GM18858 (cell line): ENCODE measurements around the gene TMEM138.

ENCODE experiments used
- ATAC-seq: cut with Tn5 transposase; IDR thresholded peaks from one replicate; pipeline ENCODE4 v1.9.1; 2021; ENCODE audit not compliant: unreplicated experiment

The TMEM138 gene

DNA sequence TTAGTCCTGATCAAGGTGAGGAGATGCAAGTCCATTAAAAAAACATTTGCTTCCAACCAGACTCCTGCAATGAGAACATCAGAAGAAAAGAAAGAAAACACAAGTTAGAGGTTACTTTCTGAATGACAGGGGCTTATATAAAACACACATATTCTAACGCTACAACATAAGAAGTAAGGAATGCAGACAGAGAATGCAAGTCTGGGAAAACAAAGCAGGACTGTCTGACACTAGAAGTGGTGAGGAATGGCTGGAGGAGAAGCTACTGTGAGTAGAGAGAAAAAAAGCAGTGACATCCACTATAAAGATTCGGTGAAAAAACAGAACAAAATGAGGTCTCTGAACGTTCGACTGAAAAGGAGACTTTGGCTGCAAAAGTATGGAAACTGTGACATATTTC is 42.5 kb downstream of the TMEM138 start:
- ATAC-seq, result no peak

GRCh38 chr11:61406067-61406466 is 43.9 kb downstream of the TMEM138 start:
- ATAC-seq, result no peak

- no peak for ATAC-seq
These were observed 45.0 kb downstream of the TMEM138 start for GRCh38 chr11:61406991-61407728.

GRCh38 chr11:61411589-61411988 is 49.4 kb downstream of the TMEM138 start:
- ATAC-seq, result no peak

- no peak for ATAC-seq
These were observed 51.3 kb downstream of the TMEM138 start for GRCh38 chr11:61413496-61413895.

DNA sequence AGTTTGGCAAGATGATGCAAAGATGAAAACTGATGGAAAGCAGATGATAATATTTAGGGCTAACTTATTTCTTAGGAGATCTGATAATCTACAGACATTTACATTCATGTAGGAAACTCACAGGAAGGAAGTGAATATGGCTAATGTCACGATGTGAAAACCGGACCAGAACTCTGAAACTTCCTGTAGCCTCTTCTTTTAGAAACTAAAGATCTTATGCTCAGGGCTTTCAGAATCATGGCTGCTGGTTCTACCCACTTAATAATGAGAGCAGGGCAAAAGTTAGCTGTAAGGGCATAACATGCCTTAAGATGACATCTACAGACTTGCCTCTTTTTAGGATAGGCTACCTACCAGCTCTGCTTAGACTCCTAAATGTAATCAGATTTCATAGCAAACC is 52.4 kb downstream of the TMEM138 start:
- no peak for ATAC-seq

- ATAC-seq, result no peak
These were observed 53.2 kb downstream of the TMEM138 start for GRCh38 chr11:61415381-61415780.

- no peak for ATAC-seq
These were observed 54.8 kb downstream of the TMEM138 start for GRCh38 chr11:61416941-61417340.

DNA sequence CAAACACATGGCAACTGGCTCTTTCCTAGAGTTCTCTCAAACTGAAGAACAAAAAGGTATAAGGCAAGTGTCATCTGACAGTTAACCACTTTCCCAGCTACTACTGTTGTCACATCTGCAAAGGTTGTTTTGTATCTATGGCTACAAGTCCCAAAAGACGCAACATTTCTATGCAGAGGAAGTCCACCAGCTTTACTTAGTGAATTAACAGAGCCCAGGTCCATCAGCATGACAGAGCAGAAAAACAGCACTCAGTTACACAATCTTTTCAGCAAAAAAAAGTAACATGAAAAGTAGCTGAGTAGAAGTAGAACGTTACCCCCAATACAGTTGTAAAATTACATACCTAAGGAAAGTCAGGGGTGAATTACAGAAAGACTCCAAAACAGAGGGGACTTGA is 55.5 kb downstream of the TMEM138 start:
- ATAC-seq, result no peak

- no peak for ATAC-seq
These were observed 56.0 kb downstream of the TMEM138 start for GRCh38 chr11:61418136-61418535.
